Fibroblast of skin of abdomen (primary cell): ENCODE measurements around the gene SEC14L2.
"Not testable (repeated sequence)": the region's sequence is repeated elsewhere in the genome, so short reads cannot be mapped to it uniquely, and the experiment has no call there.

Experiments
- DNase-seq: peaks from one replicate; pipeline ENCODE4 v3.0.0-alpha.2; 2013

SEC14L2 gene

GRCh38 chr22:30375312-30375849 lies 21.4 kb upstream of the SEC14L2 start:
- DNase-seq, result no peak

GRCh38 chr22:30380011-30380410 lies 16.8 kb upstream of the SEC14L2 start:
- DNase-seq, result no peak

GRCh38 chr22:30381264-30381663 lies 15.6 kb upstream of the SEC14L2 start:
- no peak for DNase-seq

- no peak for DNase-seq
Observed at GRCh38 chr22:30382340-30382739, 14.5 kb upstream of the SEC14L2 start.

- DNase-seq, result no peak
Observed at GRCh38 chr22:30383061-30383460, 13.8 kb upstream of the SEC14L2 start.

- no peak for DNase-seq
Observed at GRCh38 chr22:30385942-30386341, 10.9 kb upstream of the SEC14L2 start.

GRCh38 chr22:30386608-30386959 lies 10.2 kb upstream of the SEC14L2 start:
- no peak for DNase-seq

GRCh38 chr22:30386960-30387827 lies 9.6 kb upstream of the SEC14L2 start, which contains the start of gene RNF215:
Gene RNF215 (minus strand): TSS chr22:30387411. CDS start chr22:30387313, 98 bp downstream.
- peak; percentile 75 for DNase-seq

- peak; percentile 56 for DNase-seq
Observed at GRCh38 chr22:30390974-30391691, 5.7 kb upstream of the SEC14L2 start.

GRCh38 chr22:30392661-30393321 lies 4.0 kb upstream of the SEC14L2 start:
- DNase-seq, result no peak

- DNase-seq, result no peak
Observed at GRCh38 chr22:30393322-30393680, 3.5 kb upstream of the SEC14L2 start.

GRCh38 chr22:30393885-30394284 lies 2.9 kb upstream of the SEC14L2 start:
- DNase-seq, result no peak

GRCh38 chr22:30397656-30398635 lies 1.1 kb downstream of the SEC14L2 start:
- no peak for DNase-seq

- DNase-seq, result no peak
Observed at GRCh38 chr22:30398685-30399680, 2.2 kb downstream of the SEC14L2 start.

GRCh38 chr22:30399718-30400117 lies 2.9 kb downstream of the SEC14L2 start:
- no peak for DNase-seq

- DNase-seq, result no peak
Observed at GRCh38 chr22:30400159-30400558, 3.3 kb downstream of the SEC14L2 start.

- not testable (repeated sequence) for DNase-seq
Observed at GRCh38 chr22:30401024-30401423, 4.2 kb downstream of the SEC14L2 start.

- DNase-seq, result no peak
Observed at GRCh38 chr22:30402028-30402765, 5.4 kb downstream of the SEC14L2 start.

GRCh38 chr22:30402766-30403104 lies 5.9 kb downstream of the SEC14L2 start:
- not testable (repeated sequence) for DNase-seq

GRCh38 chr22:30404307-30404706 lies 7.5 kb downstream of the SEC14L2 start:
- no peak for DNase-seq
